Measurements from ENCODE around the gene DDAH2. TPM values are rescaled to one million over a fixed set of nuclear protein-coding genes. Genes with fewer than 3 reads are reported as not detected.

DDAH2 gene
- total RNA-seq, 1 donor from 2014 or later: 30.7 TPM

DNA sequence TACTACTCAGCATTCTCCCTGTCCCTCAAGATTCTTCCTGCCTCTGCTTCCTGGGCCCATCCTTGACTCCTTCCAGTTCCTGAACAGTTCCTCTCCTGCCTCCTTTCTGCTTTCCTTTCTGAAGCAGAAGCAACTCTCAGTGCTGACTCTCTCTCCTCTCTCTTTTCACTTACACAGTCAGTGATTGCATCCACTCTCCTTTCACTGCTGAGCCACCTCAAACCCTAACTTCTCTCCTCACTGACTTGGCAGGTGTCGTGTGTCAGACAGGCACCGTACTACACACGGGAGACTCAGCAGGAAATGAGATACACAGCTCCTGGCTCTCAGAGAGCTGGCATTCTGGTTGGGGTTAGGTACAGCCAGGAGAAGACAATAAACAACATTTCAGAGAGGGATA is 31.5 kb downstream of the DDAH2 start:
- H3K36me3 Mint-ChIP-seq (ENCODE audit: low read depth): peaks cover 79% of the 10 kb centered on the region
- POLR2A ChIA-PET: interaction anchor here (0.6 to 0.7 kb wide), 2 partner anchors 261 to 824 kb away, joined by 3 read pairs; partner anchors contain the start of gene NELFE

DNA sequence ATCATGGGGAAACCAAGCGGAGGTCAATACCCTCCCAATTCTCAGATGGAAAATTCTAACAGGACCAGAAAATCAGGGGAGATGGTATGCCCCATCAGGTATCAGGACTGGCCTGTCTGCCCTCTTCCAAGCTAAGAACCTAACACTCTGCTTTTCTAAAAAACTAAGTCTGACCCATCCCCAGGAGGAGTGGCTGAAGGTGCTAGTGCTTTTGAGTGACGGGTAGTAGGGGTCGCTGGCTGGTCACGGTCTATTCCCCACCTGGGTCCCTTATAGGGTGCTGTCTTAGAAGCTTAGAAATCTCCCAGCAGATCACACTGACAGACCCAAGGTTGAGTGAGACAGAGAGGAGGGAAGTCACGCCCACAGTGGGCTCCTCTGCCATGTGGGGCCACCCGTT is 35.6 kb downstream of the DDAH2 start:
- H3K4me1 Mint-ChIP-seq: peaks cover 15% of the 10 kb centered on the region
- intact Hi-C loops (cut with micrococcal nuclease): no loop called here
- ATAC-seq (ENCODE audit: low read depth): no peak
- H3K4me3 Mint-ChIP-seq: no peak overlapping the region
- no peak for DNase-seq
- no peaks in the 10 kb centered on the region for H3K9me3 Mint-ChIP-seq
- no peak overlapping the region for H3K27ac Mint-ChIP-seq
- ChIA-PET POLR2A (interaction anchor here (1.6 kb wide), 1 partner anchor 42 kb away, joined by 3 read pairs; no protein-coding TSS in a partner anchor), CTCF (interaction anchor here (1.4 kb wide), 1 partner anchor 72 kb away, joined by 4 read pairs; no protein-coding TSS in a partner anchor)
- H3K27me3 Mint-ChIP-seq: no peaks in the 10 kb centered on the region
- H3K36me3 Mint-ChIP-seq (ENCODE audit: low read depth): peaks cover 86% of the 10 kb centered on the region
- TF ChIP-seq, protein P1, sequence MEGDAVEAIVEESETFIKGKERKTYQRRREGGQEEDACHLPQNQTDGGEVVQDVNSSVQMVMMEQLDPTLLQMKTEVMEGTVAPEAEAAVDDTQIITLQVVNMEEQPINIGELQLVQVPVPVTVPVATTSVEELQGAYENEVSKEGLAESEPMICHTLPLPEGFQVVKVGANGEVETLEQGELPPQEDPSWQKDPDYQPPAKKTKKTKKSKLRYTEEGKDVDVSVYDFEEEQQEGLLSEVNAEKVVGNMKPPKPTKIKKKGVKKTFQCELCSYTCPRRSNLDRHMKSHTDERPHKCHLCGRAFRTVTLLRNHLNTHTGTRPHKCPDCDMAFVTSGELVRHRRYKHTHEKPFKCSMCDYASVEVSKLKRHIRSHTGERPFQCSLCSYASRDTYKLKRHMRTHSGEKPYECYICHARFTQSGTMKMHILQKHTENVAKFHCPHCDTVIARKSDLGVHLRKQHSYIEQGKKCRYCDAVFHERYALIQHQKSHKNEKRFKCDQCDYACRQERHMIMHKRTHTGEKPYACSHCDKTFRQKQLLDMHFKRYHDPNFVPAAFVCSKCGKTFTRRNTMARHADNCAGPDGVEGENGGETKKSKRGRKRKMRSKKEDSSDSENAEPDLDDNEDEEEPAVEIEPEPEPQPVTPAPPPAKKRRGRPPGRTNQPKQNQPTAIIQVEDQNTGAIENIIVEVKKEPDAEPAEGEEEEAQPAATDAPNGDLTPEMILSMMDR (IDR thresholded peaks at IDR 0.05): no peak

More for the DNA sequence above, 31.5 kb downstream of the DDAH2 start:
- Mint-ChIP-seq H3K27ac (peak overlapping the region; percentile 65), H3K27me3 (no peaks in the 10 kb centered on the region), H3K4me1 (peaks cover 20% of the 10 kb centered on the region), H3K9me3 (no peaks in the 10 kb centered on the region), H3K4me3 (no peak overlapping the region)
- intact Hi-C loops (cut with micrococcal nuclease): no loop called here
- TF ChIP-seq, protein P1 (IDR thresholded peaks at IDR 0.05): no peak
- ATAC-seq (ENCODE audit: low read depth) (no peak), DNase-seq (no peak)
- CTCF ChIA-PET: no interaction called here

DNA sequence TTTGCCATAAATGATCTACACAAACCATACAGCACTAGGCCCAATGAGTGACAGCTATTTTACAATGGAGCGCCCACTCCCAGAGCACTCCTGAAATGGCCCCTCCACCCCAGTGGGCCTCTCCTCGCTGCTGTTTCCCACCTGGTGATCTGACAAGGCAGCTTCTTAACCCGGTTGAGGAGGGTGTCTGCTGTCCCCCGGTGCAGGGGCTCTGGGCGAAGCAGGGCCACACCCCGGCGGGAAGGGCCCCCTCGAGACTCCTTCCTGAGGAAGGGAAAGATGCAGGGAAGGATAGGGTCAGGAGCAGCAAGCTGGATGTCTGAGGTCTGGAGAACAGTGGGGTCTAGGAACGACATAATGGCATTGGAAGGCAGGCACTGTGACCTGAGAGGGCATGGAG is 36.2 kb downstream of the DDAH2 start:
- H3K36me3 Mint-ChIP-seq (ENCODE audit: low read depth): peaks cover 90% of the 10 kb centered on the region
- ATAC-seq (ENCODE audit: low read depth) (no peak), DNase-seq (no peak)
- intact Hi-C loops (cut with micrococcal nuclease): no loop called here
- ChIA-PET CTCF (interaction anchor here (1.4 kb wide), 1 partner anchor 71 kb away, joined by 4 read pairs; no protein-coding TSS in a partner anchor), POLR2A (interaction anchor here (0.7 kb wide), 1 partner anchor 22 kb away, joined by 4 read pairs; the partner anchor contains the start of gene LY6G6D)
- H3K9me3 Mint-ChIP-seq: no peaks in the 10 kb centered on the region
- H3K27ac Mint-ChIP-seq: no peak overlapping the region
- no peaks in the 10 kb centered on the region for H3K27me3 Mint-ChIP-seq
- H3K4me1 Mint-ChIP-seq: peaks cover 15% of the 10 kb centered on the region
- no peak overlapping the region for H3K4me3 Mint-ChIP-seq
- TF ChIP-seq, protein P1 (IDR thresholded peaks at IDR 0.05): no peak

DNA sequence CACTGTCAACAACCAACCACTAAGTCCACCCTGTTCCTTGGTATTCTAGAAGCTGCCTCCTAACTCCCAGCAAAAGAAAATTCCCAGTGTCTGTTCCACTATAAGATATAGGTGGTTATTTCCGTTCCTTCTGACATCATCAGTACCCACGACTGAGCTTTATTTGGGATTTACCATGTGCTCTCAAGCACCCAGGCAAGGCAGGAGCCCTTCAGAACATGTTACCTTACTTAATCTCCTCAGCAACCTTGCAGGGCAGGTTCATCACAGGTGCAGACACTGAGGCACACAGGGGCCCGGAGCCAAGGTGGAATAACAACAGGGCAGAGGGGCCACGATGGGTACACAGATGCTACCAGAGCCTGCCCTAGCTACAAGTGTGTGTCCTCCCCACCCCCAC is 36.7 kb downstream of the DDAH2 start:
- Mint-ChIP-seq H3K27ac (no peak overlapping the region), H3K9me3 (no peaks in the 10 kb centered on the region), H3K4me1 (peaks cover 15% of the 10 kb centered on the region), H3K36me3 (ENCODE audit: low read depth) (peaks cover 90% of the 10 kb centered on the region), H3K4me3 (no peak overlapping the region), H3K27me3 (no peaks in the 10 kb centered on the region)
- intact Hi-C loops (cut with micrococcal nuclease): no loop called here
- DNase-seq (no peak), ATAC-seq (ENCODE audit: low read depth) (no peak)
- TF ChIP-seq, protein P1 (IDR thresholded peaks at IDR 0.05): no peak
- CTCF ChIA-PET: interaction anchor here (1.4 kb wide), 1 partner anchor 71 kb away, joined by 4 read pairs; no protein-coding TSS in a partner anchor
- POLR2A ChIA-PET: interaction anchor here (0.5 to 0.7 kb wide), 2 partner anchors 23 to 79 kb away, joined by 4 to 8 read pairs; partner anchors contain the start of gene LY6G6D

DNA sequence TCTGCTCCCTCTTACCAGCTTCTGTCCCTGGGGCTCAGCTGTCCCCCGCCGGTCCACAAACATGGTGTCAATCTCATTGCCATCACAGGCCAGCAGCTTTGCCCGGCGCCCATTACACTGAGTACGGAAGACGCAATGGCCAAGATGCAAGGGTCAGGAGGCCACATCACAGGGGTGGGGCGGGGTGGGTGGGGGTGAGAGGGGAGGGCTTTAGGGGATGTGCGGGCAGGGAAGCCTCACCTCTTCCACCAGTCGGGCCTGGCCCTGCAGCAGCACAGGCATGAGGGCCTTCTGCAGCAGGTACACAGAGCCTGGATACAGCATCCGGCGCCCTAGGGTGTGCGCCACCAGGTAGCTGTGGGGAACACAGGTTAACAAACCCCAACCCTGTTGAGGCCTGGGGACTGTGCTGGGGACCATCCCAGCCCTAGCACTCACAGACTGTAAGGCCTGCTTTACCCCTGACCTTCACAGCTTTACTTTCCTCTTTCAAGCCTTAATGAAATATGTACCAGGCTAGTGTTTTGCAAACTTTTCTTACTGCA is 37.5 kb downstream of the DDAH2 start:
- ChIA-PET CTCF (no interaction called here), POLR2A (no interaction called here)
- Mint-ChIP-seq H3K36me3 (ENCODE audit: low read depth) (peaks cover 90% of the 10 kb centered on the region), H3K27ac (no peak overlapping the region), H3K9me3 (no peaks in the 10 kb centered on the region), H3K27me3 (no peaks in the 10 kb centered on the region), H3K4me1 (peaks cover 15% of the 10 kb centered on the region), H3K4me3 (no peak overlapping the region)
- intact Hi-C loops (cut with micrococcal nuclease): no loop called here
- ATAC-seq (ENCODE audit: low read depth) (no peak), DNase-seq (no peak)
- TF ChIP-seq, protein P1 (IDR thresholded peaks at IDR 0.05): no peak

Data from activated B cell treated with CpG ODN at 0.5 μM for 24 hours (primary cell).